HG02642 (cell line): ENCODE data around the gene PPFIBP2.

Source experiments
- ATAC-seq: cut with Tn5 transposase; IDR thresholded peaks from one replicate; pipeline ENCODE4 v1.9.1; 2021; ENCODE audit warnings: mild to moderate bottlenecking; ENCODE audit not compliant: unreplicated experiment, poor library complexity

Gene PPFIBP2

DNA sequence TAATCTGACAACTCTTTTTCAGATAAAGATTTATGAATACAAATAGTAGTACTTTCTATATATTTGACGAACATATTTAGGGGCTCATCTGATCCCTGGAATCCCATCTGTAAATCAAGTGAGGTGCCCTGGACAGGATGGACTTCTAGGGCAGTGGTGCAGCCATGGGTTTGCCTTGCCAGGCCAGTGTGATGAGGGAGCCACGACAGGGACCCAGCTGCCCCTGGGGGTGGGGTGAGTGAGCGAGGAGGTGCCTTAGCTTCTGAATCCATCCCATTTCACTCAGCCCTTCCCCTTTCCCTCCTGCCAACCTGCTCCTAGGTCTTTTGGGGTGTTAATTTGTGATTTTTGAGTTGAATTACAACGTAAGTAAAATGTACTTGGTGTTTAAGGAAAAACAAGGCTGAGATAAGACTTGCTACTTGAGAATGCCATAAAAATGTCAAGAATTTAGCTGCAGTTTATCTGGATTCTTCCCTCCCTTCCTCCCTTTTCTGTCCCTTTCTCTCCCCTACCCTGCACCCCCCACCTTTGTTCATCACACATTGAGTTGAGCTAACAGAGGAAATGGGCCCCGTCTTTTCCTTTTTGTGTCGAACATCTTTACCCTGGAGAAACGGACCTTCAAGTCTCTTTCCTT is 60.8 kb downstream of the PPFIBP2 start:
- no peak for ATAC-seq

DNA sequence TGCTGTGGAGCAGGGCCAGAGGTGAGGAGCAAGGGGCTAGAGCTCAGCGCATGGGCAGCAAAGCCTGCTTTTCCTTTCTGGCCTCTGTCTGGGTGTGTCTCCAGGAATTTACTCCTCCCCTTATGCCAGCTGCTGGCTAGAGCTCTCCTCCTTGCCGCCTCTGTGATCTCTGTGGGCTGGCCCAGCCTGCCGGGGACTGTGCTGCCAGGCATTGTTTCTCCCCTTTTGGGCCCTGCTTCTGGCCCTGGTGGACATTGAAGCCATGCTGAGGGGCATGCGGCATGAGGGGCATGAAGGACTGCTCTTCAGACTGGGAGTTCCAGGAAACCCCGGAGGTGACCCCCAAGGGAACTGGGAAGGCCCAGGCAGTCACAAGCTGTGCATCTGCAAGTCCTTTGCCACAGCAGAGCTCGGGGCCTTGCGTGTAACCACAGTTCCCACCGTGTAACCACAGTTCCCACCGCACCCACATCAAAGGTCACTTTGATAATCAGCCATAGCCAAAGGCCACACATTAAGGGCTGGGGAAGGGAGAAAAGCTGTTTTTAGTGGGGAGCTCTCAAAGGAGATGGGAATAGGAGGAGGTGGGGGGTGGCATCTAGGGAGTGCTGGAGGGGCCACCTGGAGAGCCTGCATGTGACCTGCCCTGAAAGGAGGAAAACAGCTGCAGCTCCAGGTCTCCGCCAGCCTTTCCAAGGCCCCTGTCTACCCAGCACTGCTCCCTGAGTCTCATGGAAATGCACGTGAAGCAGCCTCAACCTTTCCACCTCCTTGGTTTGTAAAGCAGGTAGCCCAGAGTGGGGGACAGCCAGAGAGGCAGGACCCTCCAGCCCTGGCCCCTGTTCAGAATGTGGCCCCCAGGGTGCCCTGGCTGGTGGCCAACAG is 62.3 kb downstream of the PPFIBP2 start:
- no peak for ATAC-seq

DNA sequence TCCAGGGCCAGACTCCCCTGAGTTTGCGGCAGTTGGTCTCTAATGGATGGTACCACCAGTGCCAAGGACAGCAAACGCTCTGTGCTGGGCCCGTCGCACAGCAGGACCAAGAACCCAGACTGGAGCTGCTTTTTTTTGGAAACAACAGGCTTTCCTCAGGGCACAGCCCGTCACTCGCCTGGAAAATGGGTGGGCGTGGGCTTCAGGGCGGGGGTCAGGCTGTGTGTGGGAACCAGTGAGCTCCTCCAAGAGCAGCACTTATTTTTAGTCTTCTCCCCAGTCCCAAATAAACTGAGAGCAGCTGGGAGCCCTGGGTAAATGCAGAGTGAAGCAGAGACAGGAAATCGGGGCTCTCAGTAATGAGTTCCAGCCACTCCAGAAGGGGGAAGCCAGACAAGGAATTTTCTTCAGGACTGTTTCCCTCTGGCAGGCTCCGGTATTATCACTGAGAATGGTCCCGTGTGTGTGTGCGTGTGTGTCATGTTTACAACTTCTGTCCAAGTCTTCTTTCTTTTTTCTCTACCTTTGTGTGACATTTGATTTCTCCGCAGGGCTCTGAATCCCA is 63.0 kb downstream of the PPFIBP2 start:
- no peak for ATAC-seq

DNA sequence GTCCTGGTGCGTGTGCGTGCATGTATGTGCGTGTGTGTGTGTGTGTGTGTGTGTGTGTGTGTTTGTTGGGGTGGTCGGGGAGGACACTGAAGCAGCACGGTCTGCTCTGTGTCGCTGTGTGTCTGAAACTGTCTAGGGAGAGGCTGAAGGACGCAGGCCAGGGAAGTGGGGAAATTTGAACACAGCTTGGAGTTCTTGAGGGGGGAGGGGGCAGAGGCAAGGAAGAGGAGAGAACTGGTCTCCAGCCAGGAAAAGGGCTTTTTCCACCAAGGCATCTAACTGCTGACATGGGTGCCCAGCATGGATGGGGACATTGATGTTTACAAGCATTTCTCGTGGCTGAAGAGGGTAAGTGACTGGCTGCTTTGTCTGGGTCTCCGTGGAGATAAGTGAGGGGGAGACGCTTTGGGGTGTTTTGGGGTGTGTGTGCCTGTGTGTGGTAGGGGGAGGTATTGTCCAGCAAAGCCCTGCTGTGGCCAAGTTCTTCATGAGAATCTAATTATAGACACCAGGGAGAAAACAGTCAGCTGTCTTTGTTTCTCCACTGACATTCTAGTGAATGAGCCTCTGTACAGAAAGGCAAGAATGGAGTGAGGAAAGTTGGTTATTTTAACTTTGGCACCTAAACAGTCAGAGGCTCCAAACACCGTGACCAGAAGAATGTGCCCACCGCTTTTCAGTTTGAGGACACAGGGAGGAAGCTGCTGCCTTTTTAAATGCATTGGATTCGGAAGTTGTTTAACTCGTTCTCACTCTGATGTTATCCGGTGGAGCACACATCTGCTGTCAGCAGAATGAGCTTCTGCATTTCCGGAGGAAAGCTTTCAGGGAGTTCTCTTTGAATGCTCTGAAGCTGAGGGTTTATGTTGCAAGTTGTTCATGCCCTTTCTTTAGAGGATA is 63.7 kb downstream of the PPFIBP2 start:
- no peak for ATAC-seq

DNA sequence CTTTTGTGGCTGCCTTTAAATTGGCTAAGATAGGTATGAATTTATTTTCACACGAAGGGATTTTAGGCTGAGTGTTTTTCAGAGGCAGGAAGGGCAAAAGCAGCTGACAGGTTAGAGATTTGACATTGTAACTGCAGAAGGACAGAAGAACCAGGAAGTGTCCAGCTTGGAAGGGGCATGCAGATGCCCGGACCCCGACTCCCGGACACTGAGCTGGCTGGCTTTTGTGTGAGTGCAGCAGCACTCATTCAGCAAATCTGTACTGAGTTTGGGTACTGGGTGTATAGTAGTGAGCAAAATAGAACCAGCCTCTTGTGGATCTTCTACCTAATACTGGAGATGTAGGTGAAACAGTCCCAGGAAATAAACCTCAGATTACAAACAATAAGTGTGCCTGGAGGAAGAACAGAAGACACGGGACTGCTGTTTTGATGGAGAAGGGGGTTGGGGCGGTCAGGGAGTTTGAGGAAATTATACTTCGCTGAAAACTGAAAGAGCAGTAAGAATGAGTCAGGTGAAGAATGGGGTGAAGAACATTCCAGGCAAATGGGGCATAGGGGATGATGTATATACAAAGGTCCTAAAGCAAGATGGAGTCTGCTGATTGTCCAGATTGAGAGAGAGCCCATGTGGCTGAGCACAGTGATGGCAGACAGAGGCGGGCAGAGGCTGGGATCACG is 64.6 kb downstream of the PPFIBP2 start:
- no peak for ATAC-seq

DNA sequence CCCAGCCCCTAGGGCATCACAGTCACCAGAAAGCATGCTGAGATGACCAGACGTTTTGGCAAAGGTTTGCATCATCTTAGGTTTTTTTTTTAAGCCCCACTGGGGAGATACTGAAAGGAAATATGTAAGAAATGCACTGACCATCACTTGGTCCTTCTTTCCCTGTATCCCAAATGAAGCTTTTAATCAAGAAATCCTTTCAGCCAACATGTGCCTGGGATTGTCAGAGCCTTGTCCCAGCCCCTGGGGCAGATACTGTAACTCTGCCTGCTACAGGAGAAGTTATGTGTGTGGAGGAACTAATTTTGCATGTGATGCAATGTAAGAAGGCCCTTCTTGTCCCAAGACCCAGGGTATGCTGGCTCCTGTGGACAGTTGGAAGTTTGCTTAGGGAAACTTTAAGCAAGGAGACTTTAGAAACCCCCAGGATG is 65.6 kb downstream of the PPFIBP2 start:
- no peak for ATAC-seq

DNA sequence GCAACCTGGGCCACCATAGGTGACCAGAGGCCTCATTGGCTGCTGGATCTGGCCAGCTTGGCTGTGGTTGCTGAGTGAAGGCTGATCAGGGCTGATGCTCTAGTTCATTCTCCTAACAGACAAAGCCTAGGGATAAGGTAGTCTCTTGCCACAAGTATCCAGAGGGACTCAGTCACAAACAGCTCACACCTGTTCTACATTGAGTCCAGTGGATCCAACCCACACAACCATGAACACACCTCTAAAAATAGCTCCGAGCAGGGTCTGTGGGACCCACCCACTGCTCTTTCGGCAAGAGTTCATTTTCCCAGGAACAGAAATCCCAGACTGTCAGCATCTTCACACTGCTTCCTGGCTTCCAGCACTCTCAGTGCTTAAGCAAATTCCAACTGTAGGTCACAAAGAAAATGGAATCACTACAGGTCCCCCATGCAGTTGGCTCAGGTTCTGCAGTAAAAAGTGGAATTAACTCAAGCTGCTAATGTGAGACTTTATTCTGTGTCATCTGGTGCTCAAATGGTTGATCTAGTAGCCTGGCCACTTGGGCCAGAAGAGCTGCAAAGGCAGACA is 67.3 kb downstream of the PPFIBP2 start:
- no peak for ATAC-seq

DNA sequence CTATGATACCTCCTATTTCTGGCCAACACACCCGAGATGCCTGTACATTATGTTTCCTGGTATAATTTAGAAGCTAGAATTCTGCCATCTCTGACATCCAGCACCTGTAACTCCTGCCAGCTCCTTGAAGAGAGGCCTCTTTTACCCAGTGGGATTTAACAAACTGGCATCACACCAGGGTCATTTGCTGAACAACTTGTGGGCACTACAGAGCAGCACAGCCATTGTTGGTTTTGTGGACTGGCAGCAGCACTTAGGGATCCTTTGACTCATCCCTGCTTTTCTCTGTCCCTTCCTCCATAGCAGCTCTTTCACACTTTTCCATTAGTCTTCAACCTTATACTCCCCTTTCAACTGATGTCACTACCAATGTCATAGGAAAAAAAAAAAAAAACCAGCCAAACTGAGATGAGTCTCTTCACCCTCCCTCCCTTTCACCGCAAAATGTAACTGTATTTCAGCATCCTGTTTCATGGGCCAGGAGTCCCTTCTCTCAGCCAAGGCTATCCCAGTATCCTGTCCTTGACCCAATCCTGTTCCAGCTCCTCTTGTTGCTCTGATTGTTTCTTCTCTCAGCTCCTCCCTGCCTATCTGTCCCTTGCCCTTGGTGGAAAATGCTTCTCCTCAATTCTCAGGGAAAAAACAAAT is 68.7 kb downstream of the PPFIBP2 start:
- no peak for ATAC-seq

DNA sequence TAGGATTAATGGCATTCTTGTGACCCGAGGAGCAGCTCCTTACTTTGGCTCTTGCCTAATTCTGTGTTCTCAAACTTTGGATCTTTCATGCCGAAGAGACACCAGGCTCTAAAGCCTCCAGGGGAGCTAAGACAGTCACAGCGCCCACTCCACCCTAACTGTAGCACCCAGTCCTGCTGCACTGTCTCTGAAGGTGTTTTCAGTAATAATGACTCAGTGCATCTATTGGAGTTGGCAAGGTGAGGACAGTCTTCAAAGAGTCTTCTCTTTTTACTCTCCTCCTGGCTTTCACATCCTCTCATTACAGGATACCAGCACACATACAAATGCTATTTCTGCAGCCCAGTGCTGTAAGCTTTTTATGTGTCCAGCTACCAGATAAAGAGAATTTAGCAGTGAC is 69.4 kb downstream of the PPFIBP2 start:
- no peak for ATAC-seq

DNA sequence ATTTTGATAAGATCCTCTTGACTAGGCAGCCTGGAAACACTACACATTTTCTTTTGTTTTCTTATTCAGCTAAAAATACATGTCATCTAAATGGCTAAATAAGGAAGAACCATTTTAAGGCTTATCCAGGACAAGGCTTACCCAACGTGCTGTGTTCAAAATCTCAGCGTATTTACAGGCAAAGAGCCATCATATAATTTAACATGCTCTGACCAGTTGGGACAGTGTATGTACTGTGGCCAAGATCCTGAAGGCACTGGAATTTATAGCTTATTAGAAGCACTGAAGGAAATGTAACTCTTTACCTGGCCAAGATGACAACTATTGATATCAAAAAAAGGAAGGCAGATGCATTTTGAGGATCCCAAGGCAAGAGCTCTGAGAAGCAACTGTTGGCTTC is 71.1 kb downstream of the PPFIBP2 start:
- no peak for ATAC-seq

DNA sequence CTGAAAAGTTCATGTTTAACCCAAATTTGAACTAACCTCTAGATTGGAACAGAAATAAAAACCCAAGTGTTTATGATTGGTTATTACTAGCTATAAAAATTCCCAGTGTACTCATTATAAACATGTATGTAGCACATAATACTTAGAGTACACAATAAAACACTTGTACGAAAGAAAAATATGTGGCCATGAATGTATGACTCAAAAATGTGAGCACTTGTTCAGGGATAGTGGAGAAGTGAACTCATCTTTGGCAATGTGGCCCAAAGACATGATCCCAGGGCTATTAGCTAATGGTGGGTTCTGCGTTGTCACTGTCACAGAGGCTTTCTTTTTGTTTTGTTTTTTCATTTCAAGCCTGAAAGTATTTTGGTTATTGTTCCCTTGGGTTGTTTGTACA is 72.0 kb downstream of the PPFIBP2 start:
- no peak for ATAC-seq

DNA sequence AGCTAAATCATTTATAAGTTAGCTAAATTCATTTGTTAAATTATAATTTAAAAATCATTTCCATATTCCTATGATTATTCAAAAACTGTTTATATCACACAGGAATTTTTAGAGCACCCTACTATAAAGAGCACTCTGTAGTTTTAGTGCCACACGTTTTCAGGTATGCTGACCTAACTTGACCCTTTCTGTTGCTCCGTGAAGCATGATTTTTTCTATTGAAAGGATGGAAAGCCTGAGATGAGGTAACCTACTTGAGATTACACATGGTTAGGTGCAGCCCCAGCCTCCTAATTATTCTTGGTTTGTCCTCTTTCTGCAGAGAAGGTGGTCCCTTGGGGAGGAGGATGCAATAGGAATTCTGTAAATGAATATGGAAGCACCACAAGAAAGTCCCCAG is 72.6 kb downstream of the PPFIBP2 start:
- no peak for ATAC-seq

DNA sequence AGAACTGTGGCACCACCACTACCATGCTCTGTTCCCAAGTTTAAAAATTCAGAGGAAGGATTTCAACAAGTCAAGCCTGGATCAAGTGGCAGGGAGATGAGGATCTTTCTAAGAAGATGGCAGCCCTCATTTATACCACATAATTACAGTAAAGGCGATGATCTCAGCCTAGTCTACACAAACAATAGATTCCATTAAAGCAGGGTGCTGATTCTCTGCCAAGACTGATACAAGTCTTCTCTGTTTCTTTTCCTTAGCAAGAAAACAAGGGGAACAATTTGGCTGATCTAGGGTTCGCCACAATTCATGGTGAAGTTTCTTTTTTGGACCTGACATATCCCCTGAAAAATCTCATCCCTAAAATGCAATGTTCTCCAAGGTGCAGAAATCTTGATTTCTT is 73.9 kb downstream of the PPFIBP2 start:
- no peak for ATAC-seq

DNA sequence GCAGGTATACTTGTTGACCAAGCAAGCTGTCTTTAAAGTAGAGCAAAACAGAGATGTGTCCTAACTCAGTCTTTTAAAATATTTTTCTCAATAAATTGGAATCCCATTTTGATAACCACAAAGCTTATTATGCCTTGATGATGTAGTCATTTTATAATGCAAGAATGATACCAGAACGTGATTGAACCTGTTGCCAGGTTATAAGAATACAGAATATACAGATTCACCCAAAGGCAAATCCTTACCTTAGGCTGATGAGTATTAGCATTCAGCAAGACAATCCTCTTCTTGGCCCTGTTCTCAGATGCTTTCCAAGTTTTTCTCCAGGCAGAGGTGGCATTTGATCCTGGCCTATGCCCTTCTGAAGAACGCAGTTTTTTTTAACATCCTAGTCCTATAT is 76.1 kb downstream of the PPFIBP2 start:
- no peak for ATAC-seq

DNA sequence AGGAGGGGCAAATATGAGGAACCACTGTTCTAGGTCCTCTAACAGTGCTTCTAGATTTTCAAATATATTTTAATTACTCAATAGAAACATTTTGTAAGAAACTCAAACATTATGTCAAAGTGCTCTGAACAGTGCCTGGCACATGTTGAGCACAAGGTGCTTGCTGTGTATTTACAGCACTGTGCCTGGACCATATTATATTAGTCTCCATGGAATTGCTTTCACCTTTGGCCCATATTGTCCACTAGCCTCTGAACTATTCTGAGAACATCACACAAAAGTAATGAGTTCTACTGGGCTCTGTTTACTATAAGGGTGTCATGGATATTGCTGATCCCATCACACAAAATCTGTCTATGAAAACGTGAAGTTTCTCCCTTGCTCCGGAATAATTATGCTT is 76.7 kb downstream of the PPFIBP2 start:
- ATAC-seq: no peak

DNA sequence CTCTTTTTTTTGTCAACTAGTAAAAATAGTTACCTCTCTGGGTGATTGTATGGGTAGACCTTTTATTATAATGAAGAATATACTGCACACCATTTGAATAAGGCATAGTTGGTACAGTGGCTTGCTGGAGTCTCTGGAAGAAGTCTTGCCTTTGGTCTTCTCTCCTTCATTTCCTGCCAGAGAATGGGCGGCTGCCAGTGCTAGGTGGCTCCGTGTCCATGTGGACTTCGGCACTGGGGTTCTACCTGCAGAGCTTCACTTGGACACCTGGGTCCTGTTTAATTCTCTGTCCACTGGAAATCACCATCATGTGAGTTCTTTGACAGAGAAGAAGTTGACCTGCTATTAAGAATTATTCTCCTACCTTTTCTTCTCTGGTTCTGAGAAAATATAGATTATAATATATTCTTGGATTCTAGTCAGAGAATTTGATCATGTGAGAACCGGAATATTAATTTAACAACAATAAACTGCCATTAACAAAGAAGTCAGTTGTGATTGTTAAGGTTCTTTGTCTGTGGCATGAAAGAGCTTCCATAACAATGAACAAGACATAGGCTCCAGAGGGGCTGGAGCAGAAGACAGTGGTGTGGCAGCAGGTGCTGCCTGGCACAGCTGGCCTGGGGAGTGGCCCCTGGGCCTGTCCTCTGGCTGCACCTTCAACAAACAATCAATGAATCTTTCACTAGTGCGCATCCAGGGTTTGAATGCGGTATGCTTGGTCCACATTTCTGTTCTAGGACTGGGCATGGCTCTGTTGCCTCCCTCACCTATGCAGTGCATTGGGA is 77.5 kb downstream of the PPFIBP2 start:
- no peak for ATAC-seq

DNA sequence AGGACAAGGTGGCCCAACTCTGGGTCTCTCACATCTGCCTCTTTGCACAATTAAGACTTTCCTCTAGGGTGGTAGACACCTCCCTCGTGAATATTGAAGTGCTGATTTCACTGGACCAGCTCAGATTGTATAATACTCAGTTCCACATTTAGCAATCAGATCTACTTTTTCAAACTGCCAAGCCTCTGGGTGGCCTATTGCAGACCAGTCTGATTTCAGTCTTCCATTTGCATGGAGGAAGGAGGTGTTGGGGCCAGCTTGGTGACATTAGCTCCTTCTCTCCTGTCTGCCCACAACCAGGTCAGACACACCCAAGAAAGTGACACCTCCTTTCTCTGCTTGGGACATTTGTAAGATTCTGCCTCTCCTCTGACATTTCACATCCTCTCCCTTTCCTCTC is 78.2 kb downstream of the PPFIBP2 start:
- ATAC-seq: no peak

DNA sequence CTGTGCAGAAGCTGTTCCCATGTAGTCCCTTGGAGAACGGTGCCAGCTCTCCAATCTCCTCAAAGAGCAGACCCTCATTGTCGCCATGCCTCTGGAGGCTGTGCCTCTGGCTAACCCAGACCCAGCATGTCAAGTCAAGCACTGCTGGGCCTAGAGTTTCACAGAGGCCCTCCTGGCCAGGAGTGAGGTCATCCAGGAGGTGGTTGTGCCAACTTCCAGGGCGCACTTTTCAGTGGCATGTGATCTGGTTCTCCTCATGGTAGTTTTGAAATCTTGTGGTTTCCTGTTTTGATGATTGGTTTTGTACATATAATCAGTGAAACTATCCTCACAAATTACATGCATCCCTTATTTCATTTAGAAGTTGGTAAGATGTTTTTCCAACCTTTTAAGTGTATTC is 78.9 kb downstream of the PPFIBP2 start:
- ATAC-seq: no peak
